H1 (cell line): ENCODE data around the gene RGS8. TPM values are rescaled to one million over a fixed set of nuclear protein-coding genes. Genes with fewer than 3 reads are reported as not detected.

Experiments used
- CTCF ChIA-PET: fragments of 300-600 bp; sonication (Branson Sonifier 250); formaldehyde crosslinking; loops from one replicate; lab custom pipeline; 2021; ENCODE audit not compliant: partially characterized antibody; lab: Charles Lee
- POLR2A ChIA-PET: fragments of 300-600 bp; sonication (Branson Sonifier 250); formaldehyde crosslinking; loops from one replicate; lab custom pipeline; 2021; ENCODE audit warnings: inconsistent platforms; ENCODE audit not compliant: partially characterized antibody; lab: Charles Lee
- DNase-seq, 2 experiments: peaks; one replicate each; pipeline versions ENCODE4 v3.0.0 to v3.0.0-alpha.2; 2010 to 2022; ENCODE audit warnings: low spot score in 2 of 2, low read depth in 1 of 2, mixed read lengths in 1 of 2
- FAIRE-seq: peaks from 2 replicates; lab custom pipeline; 2011; peaks lifted over from hg19 to GRCh38; lab: Jason Lieb, UNC
- H2AFZ ChIP-seq: 2 replicates; pipeline ENCODE4 v1.8.1; 2012; ENCODE audit warnings: low read length, inconsistent platforms
- H2AK5ac ChIP-seq: 2 replicates; pipeline ENCODE4 v1.6.1; 2013; ENCODE audit warnings: low read depth, low read length
- H2BK120ac ChIP-seq: replicated peaks from 2 replicates; pipeline ENCODE3; 2013; ENCODE audit warnings: low read depth, low read length, inconsistent platforms
- H2BK12ac ChIP-seq: 2 replicates; pipeline ENCODE4 v1.6.1; 2013; ENCODE audit warnings: low read depth, low read length
- H2BK15ac ChIP-seq: 2 replicates; pipeline ENCODE4 v1.6.1; 2013; ENCODE audit warnings: low read length
- H2BK20ac ChIP-seq: 2 replicates; pipeline ENCODE4 v1.6.1; 2013; ENCODE audit warnings: low read length
- H2BK5ac ChIP-seq: 2 replicates; pipeline ENCODE4 v1.6.1; 2013; ENCODE audit warnings: low read depth, low read length
- H3K14ac ChIP-seq: 2 replicates; pipeline ENCODE4 v1.6.1; 2013; ENCODE audit warnings: inconsistent platforms; ENCODE audit not compliant: insufficient read length
- H3K18ac ChIP-seq: 2 replicates; pipeline ENCODE4 v1.6.1; 2013; ENCODE audit warnings: low read length; ENCODE audit errors: extremely low read depth
- H3K23ac ChIP-seq: 2 replicates; pipeline ENCODE4 v1.6.1; 2013; ENCODE audit warnings: inconsistent platforms; ENCODE audit not compliant: insufficient read length
- H3K23me2 ChIP-seq: 2 replicates; pipeline ENCODE4 v1.6.1; 2013; ENCODE audit warnings: low read depth, low read length
- H3K27ac ChIP-seq: 2 replicates; pipeline ENCODE4 v1.6.1; 2011; ENCODE audit warnings: low read depth, low read length, inconsistent platforms
- H3K27me3 ChIP-seq, 4 experiments: replicated peaks in 1 of 4; 1 replicate in 1 of 4; 2 replicates in 3 of 4; pipeline versions ENCODE4 v1.6.1 to v1.8.1; 2011 to 2013; ENCODE audit warnings: low read length in 3 of 4, mild to moderate bottlenecking in 3 of 4, inconsistent platforms in 2 of 4, mixed read lengths in 2 of 4, moderate library complexity in 1 of 4; ENCODE audit not compliant: control insufficient read depth in 3 of 4, insufficient read depth in 3 of 4; ENCODE audit errors: extremely low read depth in 1 of 4
- H3K36me3 ChIP-seq, 4 experiments: 2 replicates each; pipeline versions ENCODE4 v1.6.1 to v1.8.1; 2011 to 2013; ENCODE audit warnings: mild to moderate bottlenecking in 4 of 4, low read length in 3 of 4, moderate library complexity in 2 of 4, control low read depth in 1 of 4, inconsistent platforms in 1 of 4; ENCODE audit not compliant: insufficient read depth in 4 of 4, control insufficient read depth in 2 of 4
- H3K4ac ChIP-seq: replicated peaks from 2 replicates; pipeline ENCODE3; 2013; ENCODE audit warnings: low read length, low read depth, mixed read lengths, inconsistent platforms; ENCODE audit not compliant: insufficient read length
- H3K4me1 ChIP-seq, 4 experiments: replicated peaks in 1 of 4; 1 replicate in 1 of 4; 2 replicates in 3 of 4; pipeline versions ENCODE4 v1.6.1 to v1.8.1; 2011 to 2013; ENCODE audit warnings: low read length in 3 of 4, inconsistent platforms in 2 of 4, mixed read lengths in 1 of 4; ENCODE audit not compliant: insufficient read depth in 4 of 4, control insufficient read depth in 3 of 4
- H3K4me2 ChIP-seq, 2 experiments: 2 replicates each; pipeline versions ENCODE4 v1.6.1 to v1.8.1; 2011 to 2013; ENCODE audit warnings: low read depth in 2 of 2, low read length in 2 of 2, control low read depth in 1 of 2, inconsistent platforms in 1 of 2, mild to moderate bottlenecking in 1 of 2; ENCODE audit not compliant: insufficient read depth in 1 of 2
- H3K4me3 ChIP-seq, 4 experiments: fragments of 200-600, 300-600 bp in 1 of 4; sonication (generic), shearing (Covaris generic), sonication (Bioruptor Twin) in 1 of 4; 2 replicates each; pipeline versions ENCODE4 v1.5.1 to v1.8.1; 2011 to 2016; ENCODE audit warnings: low read length in 4 of 4, low read depth in 3 of 4, control low read depth in 2 of 4, inconsistent platforms in 2 of 4, mild to moderate bottlenecking in 2 of 4, mixed read lengths in 1 of 4, moderate library complexity in 1 of 4; ENCODE audit not compliant: insufficient read depth in 2 of 4; ENCODE audit errors: extremely low read depth in 1 of 4
- H3K56ac ChIP-seq: replicated peaks from 2 replicates; pipeline ENCODE3; 2013; ENCODE audit warnings: low read depth, mild to moderate bottlenecking, mixed read lengths, low read length, inconsistent platforms; ENCODE audit not compliant: insufficient read length
- H3K79me1 ChIP-seq: 2 replicates; pipeline ENCODE4 v1.6.1; 2013; ENCODE audit warnings: low read depth, low read length, control low read depth
- H3K79me2 ChIP-seq, 2 experiments: 2 replicates each; pipeline versions ENCODE4 v1.6.1 to v1.8.1; 2012 to 2013; ENCODE audit warnings: low read length in 2 of 2, mild to moderate bottlenecking in 2 of 2, inconsistent platforms in 1 of 2; ENCODE audit not compliant: insufficient read depth in 2 of 2, control insufficient read depth in 1 of 2
- H3K9ac ChIP-seq, 4 experiments: replicated peaks in 1 of 4; 1 replicate in 1 of 4; 2 replicates in 3 of 4; pipeline versions ENCODE4 v1.6.1 to v1.8.1; 2011 to 2013; ENCODE audit warnings: low read depth in 3 of 4, low read length in 3 of 4, control low read depth in 2 of 4, mild to moderate bottlenecking in 2 of 4, moderate library complexity in 2 of 4, inconsistent platforms in 1 of 4; ENCODE audit errors: extremely low read depth in 1 of 4
- H3K9me3 ChIP-seq, 2 experiments: 2 replicates each; pipeline versions ENCODE4 v1.6.1 to v1.8.1; 2012 to 2013; ENCODE audit warnings: mild to moderate bottlenecking in 2 of 2, moderate library complexity in 2 of 2, control low read depth in 1 of 2, inconsistent platforms in 1 of 2, low read depth in 1 of 2, low read length in 1 of 2, mixed read lengths in 1 of 2; ENCODE audit not compliant: insufficient read depth in 2 of 2
- H4K20me1 ChIP-seq, 2 experiments: replicated peaks in 1 of 2; 2 replicates each; pipeline versions ENCODE3 to v1.8.1; 2011 to 2013; ENCODE audit warnings: inconsistent platforms in 2 of 2, low read length in 2 of 2, mild to moderate bottlenecking in 1 of 2; ENCODE audit not compliant: insufficient read depth in 2 of 2, control insufficient read depth in 1 of 2
- H4K5ac ChIP-seq: 2 replicates; pipeline ENCODE4 v1.6.1; 2013; ENCODE audit warnings: low read length, low read depth, mixed read lengths, inconsistent platforms; ENCODE audit not compliant: insufficient read length
- H4K8ac ChIP-seq: 2 replicates; pipeline ENCODE4 v1.8.0; 2013; ENCODE audit warnings: mild to moderate bottlenecking, moderate library complexity, low read length, inconsistent platforms; ENCODE audit not compliant: insufficient read depth; ENCODE audit errors: extremely low read depth
- H4K91ac ChIP-seq: replicated peaks from 2 replicates; pipeline ENCODE3; 2013; ENCODE audit warnings: low read length, mixed read lengths, inconsistent platforms; ENCODE audit not compliant: insufficient read length
- GTF2F1 ChIP-seq: IDR thresholded peaks from 2 replicates; pipeline ENCODE4 v1.6.1; 2012; ENCODE audit warnings: low read depth, low read length, improper control_type of control experiment, borderline replicate concordance
- RXRA ChIP-seq: IDR thresholded peaks from 2 replicates; pipeline ENCODE4 v1.6.1; 2011; ENCODE audit warnings: low read depth, mild to moderate bottlenecking, low read length, moderate library complexity; ENCODE audit not compliant: insufficient read depth
- SRF ChIP-seq: IDR thresholded peaks from 2 replicates; pipeline ENCODE4 v1.6.1; 2011; ENCODE audit warnings: mild to moderate bottlenecking, low read depth, low read length, moderate library complexity
- TAF1 ChIP-seq: IDR thresholded peaks from 2 replicates; pipeline ENCODE4 v1.6.1; 2011; ENCODE audit warnings: mild to moderate bottlenecking, low read depth, low read length
- WGBS, 2 experiments: shearing (Covaris generic) in 1 of 2; methylation state at CpG; one replicate each; pipeline versions ENCODE4 v1.1.6 to v1.1.7; 2013 to 2015; ENCODE audit warnings: low lambda C conversion rate in 2 of 2, mixed read lengths in 2 of 2, inconsistent platforms in 1 of 2, low coverage in 1 of 2, missing lambda C conversion rate in 1 of 2; ENCODE audit not compliant: insufficient replicate concordance in 2 of 2, insufficient coverage in 1 of 2, insufficient read length in 1 of 2; ENCODE audit errors: extremely low coverage in 1 of 2, missing lambda C conversion rate in 1 of 2; 5-methylcytosine and 5-hydroxymethylcytosine counted together
- polyA plus RNA-seq, 7 experiments: library from polyadenylated mRNA; depleted of rRNA in 3 of 7; stranded (reverse) in 5 of 7; unstranded in 2 of 7; fragments of >200 nt in 5 of 7; fragments of 200-250 nt in 2 of 7; gene quantifications; 1 replicate in 5 of 7; 2 replicates in 1 of 7; 4 replicates in 1 of 7; pipeline versions ENCODE4 v1.2.1 to v1.2.3, GENCODE V29; 2011 to 2013; ENCODE audit warnings: missing spikeins in 2 of 7, mixed read lengths in 2 of 7
- total RNA-seq: library from RNA; stranded (reverse); fragmentation: NEBNext Ultra II Directional; extraction: Animal tissue kit (Norgen Biotek cat#: 25700); gene quantifications from 2 replicates; pipeline ENCODE4 v1.2.1, GENCODE V29; 2021
- TF ChIP-seq, protein P1 (sequence below): IDR thresholded peaks from 2 replicates; pipeline ENCODE4 v1.6.1; 2012; ENCODE audit warnings: low read length, inconsistent platforms

The RGS8 gene
- total and polyA plus RNA-seq, 2 of the 8 experiments (the other 6 are each of a cell fraction or from before 2014, with no cell fraction given): 0.13 to 0.23 TPM

DNA sequence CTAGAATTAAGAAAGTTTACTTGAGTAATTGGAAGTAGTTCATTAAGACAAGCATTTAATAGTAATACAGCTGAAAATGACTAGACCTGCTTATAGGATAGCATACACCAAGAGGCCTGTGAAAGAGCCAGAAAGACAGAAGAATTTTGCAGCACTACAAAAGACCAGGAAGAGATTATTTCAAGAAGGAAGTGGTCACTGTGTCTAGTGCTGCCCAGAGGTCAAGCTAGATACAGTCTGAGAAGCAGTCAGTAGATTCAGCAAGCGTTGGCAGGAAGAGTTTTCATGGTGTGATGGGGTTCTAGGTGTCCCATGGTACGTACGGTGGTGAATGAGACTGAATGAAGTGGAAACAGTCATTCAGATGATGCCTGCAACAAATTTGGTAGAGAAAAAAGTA lies 31.5 kb downstream of the RGS8 start:
- Histone ChIP-seq H2BK12ac (no peak overlapping the region), H3K56ac (no peak overlapping the region), H4K20me1 (no peaks in the 10 kb centered on the region), H2AK5ac (no peak overlapping the region), H3K9me3 (no peaks in the 10 kb centered on the region), H4K91ac (no peak overlapping the region), H3K27me3 (no peaks in the 10 kb centered on the region; a peak in 1 of 7 replicates), H3K4me3 (no peak overlapping the region), H2BK15ac (no peak overlapping the region), H4K5ac (no peak overlapping the region), H3K4me1 (no peaks in the 10 kb centered on the region; a peak in 1 of 7 replicates), H3K23ac (no peak overlapping the region), H3K79me2 (no peaks in the 10 kb centered on the region), H4K8ac (no peak overlapping the region), H2BK120ac (no peak overlapping the region), H3K14ac (no peak overlapping the region), H3K18ac (no peak overlapping the region), H3K4me2 (no peak overlapping the region), H2BK5ac (no peak overlapping the region), H2AFZ (no peak overlapping the region), H2BK20ac (no peak overlapping the region), H3K36me3 (no peaks in the 10 kb centered on the region), H3K23me2 (no peaks in the 10 kb centered on the region), H3K27ac (no peak overlapping the region), H3K9ac (no peak overlapping the region), H3K4ac (no peak overlapping the region), H3K79me1 (no peaks in the 10 kb centered on the region)
- DNase-seq (no peak), FAIRE-seq (no peak)
- WGBS, 2 experiments: 77% methylated on average over 3 of the region's 3 CpGs; no CpG with 5 or more reads in 1 of the 2 experiments
- ChIA-PET POLR2A (no interaction called here), CTCF (interaction anchor here (0.7 to 1.2 kb wide), 4 partner anchors 9 to 129 kb away, joined by 3 read pairs; no protein-coding TSS in a partner anchor)
- TF ChIP-seq GTF2F1 (no peak), TAF1 (no peak), RXRA (no peak), SRF (no peak)
- TF ChIP-seq, protein P1, sequence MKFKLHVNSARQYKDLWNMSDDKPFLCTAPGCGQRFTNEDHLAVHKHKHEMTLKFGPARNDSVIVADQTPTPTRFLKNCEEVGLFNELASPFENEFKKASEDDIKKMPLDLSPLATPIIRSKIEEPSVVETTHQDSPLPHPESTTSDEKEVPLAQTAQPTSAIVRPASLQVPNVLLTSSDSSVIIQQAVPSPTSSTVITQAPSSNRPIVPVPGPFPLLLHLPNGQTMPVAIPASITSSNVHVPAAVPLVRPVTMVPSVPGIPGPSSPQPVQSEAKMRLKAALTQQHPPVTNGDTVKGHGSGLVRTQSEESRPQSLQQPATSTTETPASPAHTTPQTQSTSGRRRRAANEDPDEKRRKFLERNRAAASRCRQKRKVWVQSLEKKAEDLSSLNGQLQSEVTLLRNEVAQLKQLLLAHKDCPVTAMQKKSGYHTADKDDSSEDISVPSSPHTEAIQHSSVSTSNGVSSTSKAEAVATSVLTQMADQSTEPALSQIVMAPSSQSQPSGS: no peak
